RKO (cell line): ENCODE results near the gene DKKL1.

Experiments used
- DNase-seq: peaks from one replicate; pipeline ENCODE4 v3.0.0-alpha.2; 2016; ENCODE audit warnings: low spot score

Gene DKKL1

DNA sequence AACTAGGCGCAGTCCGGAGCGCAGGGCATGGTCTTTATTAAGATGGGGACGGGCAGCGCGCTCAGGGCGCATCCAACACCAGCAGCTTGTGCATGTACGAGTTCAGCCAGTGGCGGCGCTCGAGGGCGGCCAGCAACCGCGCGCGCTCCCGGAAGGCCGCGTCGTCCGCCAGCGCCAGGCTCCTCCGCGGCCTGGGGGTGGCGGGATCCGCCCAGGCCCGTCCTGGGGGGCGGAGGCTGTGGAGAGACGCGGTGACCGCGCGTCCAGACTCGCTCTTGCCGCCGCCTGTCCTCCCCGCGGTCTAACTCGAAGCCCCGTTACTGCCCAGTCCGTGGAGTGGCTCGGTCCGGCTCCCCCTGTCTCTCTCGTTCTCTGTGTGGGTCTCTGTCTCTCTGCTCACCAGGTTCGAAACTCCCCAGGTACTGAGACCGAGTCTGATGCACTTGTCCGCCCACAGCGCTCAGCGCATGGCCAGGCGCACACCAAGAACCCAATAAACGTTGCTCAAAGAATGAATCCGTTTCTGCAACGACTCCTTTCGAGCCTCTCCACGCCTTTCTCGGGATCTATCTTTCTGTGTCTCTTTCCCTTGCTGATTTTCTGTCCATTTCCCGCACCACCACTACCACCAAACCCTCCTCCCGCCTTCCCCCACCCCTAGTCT is 58.9 kb downstream of the DKKL1 start:
- DNase-seq, result no peak

GRCh38 chr19:49423071-49423984 is 59.7 kb downstream of the DKKL1 start, which contains the start of gene PTH2:
Gene PTH2 (minus strand): TSS chr19:49423441. CDS start chr19:49423339, 102 bp downstream.
- no peak for DNase-seq

DNA sequence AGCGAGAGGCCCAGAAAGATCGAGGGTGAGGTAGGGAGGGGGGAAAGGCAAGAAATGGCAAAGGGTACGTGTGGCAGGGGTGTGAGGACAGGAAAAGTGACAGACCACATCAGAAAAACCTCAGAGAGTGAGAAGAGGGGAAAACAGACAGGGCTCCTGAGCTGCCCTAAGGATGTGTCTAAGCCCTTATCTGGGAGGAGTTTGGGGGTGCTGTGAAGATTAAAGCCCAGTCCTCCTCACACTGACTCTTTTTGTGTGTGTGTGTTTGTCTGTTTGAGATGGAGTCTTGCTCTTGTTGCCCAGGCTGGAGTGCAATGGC is 60.3 kb downstream of the DKKL1 start:
- DNase-seq, result no peak
